ENCODE data around the gene GPR17.

The GPR17 gene

DNA sequence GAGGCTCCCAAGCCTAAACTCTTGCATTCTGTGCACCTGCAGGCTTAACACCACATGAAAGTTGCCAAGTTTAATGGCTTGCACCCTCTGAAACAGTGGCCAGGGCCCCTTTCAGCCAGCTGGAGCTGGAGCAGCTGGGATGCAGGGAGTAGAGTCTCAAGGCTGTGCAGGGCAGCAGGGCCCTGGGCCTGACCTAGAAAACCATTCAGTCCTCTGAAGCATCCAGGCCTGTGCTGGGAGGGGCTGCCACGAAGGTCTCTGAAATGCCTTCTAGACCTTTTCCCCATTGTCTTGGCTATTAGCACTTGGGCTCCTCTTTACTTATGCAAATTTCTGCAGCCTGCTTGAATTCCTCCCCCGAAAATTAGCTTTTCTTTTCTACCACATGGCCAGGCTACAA, 44.7 kb downstream of the GPR17 start:
- Histone ChIP-seq H3K9me3 (ENCODE audit: insufficient read depth, low read length) (0 out of 2 replicates have a peak, but pooled peaks cover 3% of the 10 kb centered on the region), H2AFZ (ENCODE audit: low read depth, low read length) (no peak overlapping the region), H3K36me3 (replicated peaks; ENCODE audit: low read depth, low read length) (peaks cover 3% of the 10 kb centered on the region), H3K27ac (ENCODE audit: low read length) (no peak overlapping the region), H3K4me3 (ENCODE audit: low read length) (no peak overlapping the region), H3K9ac (ENCODE audit: low read length) (no peak overlapping the region), H3K4me1 (ENCODE audit: low read length) (no peaks in the 10 kb centered on the region), H4K20me1 (ENCODE audit: insufficient read depth, low read length) (no peaks in the 10 kb centered on the region), H3K4me2 (ENCODE audit: low read length) (no peak overlapping the region), H3K27me3 (ENCODE audit: low read depth, low read length) (no peaks in the 10 kb centered on the region), H3K79me2 (ENCODE audit: low read length) (no peaks in the 10 kb centered on the region)
- TF ChIP-seq EZH2phosphoT487 (IDR thresholded peaks at IDR 0.05; ENCODE audit: low read depth), result no peak
- TF ChIP-seq, protein P1, sequence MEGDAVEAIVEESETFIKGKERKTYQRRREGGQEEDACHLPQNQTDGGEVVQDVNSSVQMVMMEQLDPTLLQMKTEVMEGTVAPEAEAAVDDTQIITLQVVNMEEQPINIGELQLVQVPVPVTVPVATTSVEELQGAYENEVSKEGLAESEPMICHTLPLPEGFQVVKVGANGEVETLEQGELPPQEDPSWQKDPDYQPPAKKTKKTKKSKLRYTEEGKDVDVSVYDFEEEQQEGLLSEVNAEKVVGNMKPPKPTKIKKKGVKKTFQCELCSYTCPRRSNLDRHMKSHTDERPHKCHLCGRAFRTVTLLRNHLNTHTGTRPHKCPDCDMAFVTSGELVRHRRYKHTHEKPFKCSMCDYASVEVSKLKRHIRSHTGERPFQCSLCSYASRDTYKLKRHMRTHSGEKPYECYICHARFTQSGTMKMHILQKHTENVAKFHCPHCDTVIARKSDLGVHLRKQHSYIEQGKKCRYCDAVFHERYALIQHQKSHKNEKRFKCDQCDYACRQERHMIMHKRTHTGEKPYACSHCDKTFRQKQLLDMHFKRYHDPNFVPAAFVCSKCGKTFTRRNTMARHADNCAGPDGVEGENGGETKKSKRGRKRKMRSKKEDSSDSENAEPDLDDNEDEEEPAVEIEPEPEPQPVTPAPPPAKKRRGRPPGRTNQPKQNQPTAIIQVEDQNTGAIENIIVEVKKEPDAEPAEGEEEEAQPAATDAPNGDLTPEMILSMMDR (IDR thresholded peaks at IDR 0.05; ENCODE audit: low read depth, low read length), result no peak

DNA sequence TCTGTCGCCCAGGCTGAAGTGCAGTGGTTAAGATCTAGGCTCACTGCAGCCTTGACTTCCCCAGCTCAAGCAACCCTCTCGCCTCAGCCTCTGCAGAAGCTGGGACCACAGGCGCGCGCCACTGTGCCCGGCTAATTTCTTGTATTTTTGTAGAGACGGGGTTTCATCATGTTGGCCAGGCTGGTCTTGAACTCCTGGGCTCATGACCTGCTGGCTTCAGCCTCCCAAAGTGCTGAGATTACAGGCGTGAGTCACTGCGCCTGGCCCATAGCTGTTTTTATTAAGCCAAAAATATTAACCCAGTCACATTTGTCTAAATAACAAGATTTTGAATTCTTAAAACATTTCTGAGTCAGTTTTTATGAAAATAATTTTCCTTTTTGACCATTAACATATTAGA, 49.0 kb downstream of the GPR17 start:
- no peak overlapping the region for H3K27ac ChIP-seq (ENCODE audit: low read length)
- H3K4me1 ChIP-seq (ENCODE audit: low read length), result no peaks in the 10 kb centered on the region
- H3K4me3 ChIP-seq (ENCODE audit: low read length), result no peak overlapping the region
- H3K9ac ChIP-seq (ENCODE audit: low read length), result no peak overlapping the region
- H3K79me2 ChIP-seq (ENCODE audit: low read length), result no peaks in the 10 kb centered on the region
- H3K4me2 ChIP-seq (ENCODE audit: low read length), result no peak overlapping the region
- no peaks in the 10 kb centered on the region for H3K9me3 ChIP-seq (ENCODE audit: insufficient read depth, low read length)
- no peak for TF ChIP-seq EZH2phosphoT487 (IDR thresholded peaks at IDR 0.05; ENCODE audit: low read depth)
- TF ChIP-seq, protein P1 (IDR thresholded peaks at IDR 0.05; ENCODE audit: low read depth, low read length), result no peak
- H4K20me1 ChIP-seq (ENCODE audit: insufficient read depth, low read length), result no peaks in the 10 kb centered on the region
- no peaks in the 10 kb centered on the region for H3K27me3 ChIP-seq (ENCODE audit: low read depth, low read length)
- no peak overlapping the region for H2AFZ ChIP-seq (ENCODE audit: low read depth, low read length)
- H3K36me3 ChIP-seq (replicated peaks; ENCODE audit: low read depth, low read length), result no peaks in the 10 kb centered on the region

DNA sequence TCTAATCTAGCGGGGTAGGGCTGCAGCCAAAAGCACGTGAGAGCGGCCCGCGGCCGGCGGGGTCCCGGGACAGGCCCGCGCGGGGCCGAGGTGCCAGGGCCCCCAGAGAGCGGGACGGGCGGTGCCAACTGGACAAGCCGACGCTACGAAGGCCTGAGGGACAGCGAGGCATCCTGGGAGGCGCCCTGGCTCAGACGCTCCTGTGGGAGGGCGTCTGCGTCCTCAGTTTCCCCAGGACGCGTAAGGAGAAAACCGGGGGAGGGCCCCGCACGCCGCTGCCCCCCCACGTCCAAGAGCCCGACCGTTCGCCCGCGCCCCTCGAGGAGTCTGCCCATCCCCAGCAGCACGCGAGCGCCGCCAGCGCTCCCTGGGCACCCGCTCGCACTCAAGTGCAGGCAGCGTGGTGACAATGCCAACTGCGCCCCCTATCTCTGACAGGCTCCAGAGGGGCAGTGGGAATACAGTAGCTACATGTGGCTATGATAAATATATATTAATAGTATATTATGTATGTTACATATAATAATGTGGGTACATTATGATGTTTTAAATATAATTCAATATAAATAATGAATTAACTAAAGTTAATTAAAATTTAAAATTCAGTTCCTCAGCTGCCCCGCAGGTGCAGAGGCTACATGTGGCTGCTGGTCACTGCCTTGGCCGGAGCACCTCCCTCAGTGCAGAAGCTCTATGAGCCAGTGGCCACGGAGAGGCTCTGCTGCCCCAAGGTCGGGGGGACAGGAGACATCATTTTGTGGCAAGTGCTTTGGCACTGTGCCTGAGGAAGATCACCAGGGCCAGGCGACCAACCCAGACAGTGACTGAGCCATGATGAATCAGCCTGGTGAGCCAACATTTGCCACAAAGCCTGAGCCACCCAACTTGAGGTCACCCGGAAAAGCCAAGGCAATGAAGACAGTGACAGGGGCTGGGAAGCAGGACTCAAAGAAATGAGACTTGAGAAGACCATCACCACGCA, 49.8 kb downstream of the GPR17 start:
- Histone ChIP-seq H3K27ac (ENCODE audit: low read length) (no peak overlapping the region), H3K4me1 (ENCODE audit: low read length) (peaks cover 8% of the 10 kb centered on the region), H4K20me1 (ENCODE audit: insufficient read depth, low read length) (no peaks in the 10 kb centered on the region), H3K9me3 (ENCODE audit: insufficient read depth, low read length) (no peaks in the 10 kb centered on the region), H3K9ac (ENCODE audit: low read length) (no peak overlapping the region), H3K4me3 (ENCODE audit: low read length) (no peak overlapping the region), H3K36me3 (replicated peaks; ENCODE audit: low read depth, low read length) (no peaks in the 10 kb centered on the region), H3K27me3 (ENCODE audit: low read depth, low read length) (no peaks in the 10 kb centered on the region), H3K79me2 (ENCODE audit: low read length) (no peaks in the 10 kb centered on the region), H3K4me2 (ENCODE audit: low read length) (no peak overlapping the region), H2AFZ (ENCODE audit: low read depth, low read length) (no peak overlapping the region)
- TF ChIP-seq EZH2phosphoT487 (IDR thresholded peaks at IDR 0.05; ENCODE audit: low read depth), result no peak
- TF ChIP-seq, protein P1 (IDR thresholded peaks at IDR 0.05; ENCODE audit: low read depth, low read length), result no peak

DNA sequence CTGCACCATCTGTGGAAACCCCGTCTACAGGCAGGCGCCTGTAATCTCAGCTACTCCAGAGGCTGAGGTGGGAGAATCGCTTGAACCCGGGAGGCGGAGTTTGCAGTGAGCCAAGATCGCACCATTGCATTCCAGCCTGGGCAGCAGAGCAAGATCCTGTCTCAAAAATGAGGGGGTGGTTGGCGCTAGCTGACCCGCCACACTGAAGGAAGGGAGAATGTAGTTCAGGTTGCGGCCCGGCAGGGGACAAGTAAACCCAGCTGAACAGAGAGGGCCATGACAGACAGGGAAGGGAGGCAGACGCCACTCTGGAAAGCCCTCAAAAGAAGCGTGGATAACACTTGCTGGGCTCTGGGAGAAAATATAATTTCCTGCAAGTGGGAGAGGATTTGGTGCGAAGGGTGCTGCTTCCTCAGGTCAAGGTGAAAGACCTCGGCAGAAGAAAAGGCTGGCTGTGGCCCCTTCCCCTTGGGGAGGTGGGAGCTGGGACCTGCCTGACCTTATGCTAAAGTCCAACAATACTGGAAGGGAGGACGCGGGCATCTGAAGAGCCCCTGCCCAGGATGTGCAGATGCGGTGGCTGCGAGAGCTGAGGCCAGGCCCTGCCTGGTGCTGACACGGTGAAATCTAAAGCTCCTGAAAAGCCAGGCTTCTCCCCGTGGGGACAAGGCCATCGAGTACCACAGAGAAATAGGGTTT, 51.7 kb downstream of the GPR17 start:
- no peak overlapping the region for H2AFZ ChIP-seq (ENCODE audit: low read depth, low read length)
- no peak overlapping the region for H3K27ac ChIP-seq (ENCODE audit: low read length)
- no peak overlapping the region for H3K4me2 ChIP-seq (ENCODE audit: low read length)
- no peak overlapping the region for H3K4me3 ChIP-seq (ENCODE audit: low read length)
- no peaks in the 10 kb centered on the region for H4K20me1 ChIP-seq (ENCODE audit: insufficient read depth, low read length)
- TF ChIP-seq EZH2phosphoT487 (IDR thresholded peaks at IDR 0.05; ENCODE audit: low read depth), result no peak
- TF ChIP-seq, protein P1 (IDR thresholded peaks at IDR 0.05; ENCODE audit: low read depth, low read length), result no peak
- H3K27me3 ChIP-seq (ENCODE audit: low read depth, low read length), result no peaks in the 10 kb centered on the region
- peaks cover 11% of the 10 kb centered on the region for H3K79me2 ChIP-seq (ENCODE audit: low read length)
- H3K36me3 ChIP-seq (replicated peaks; ENCODE audit: low read depth, low read length), result peaks cover 6% of the 10 kb centered on the region
- H3K4me1 ChIP-seq (ENCODE audit: low read length), result peaks cover 13% of the 10 kb centered on the region
- no peaks in the 10 kb centered on the region for H3K9me3 ChIP-seq (ENCODE audit: insufficient read depth, low read length)
- H3K9ac ChIP-seq (ENCODE audit: low read length), result no peak overlapping the region

Data from OCI-LY3 (cell line).